Measurements from ENCODE around the gene COL6A5.

Gene COL6A5

GRCh38 chr3:130374033-130374432 is 28.6 kb downstream of the COL6A5 start:
- Mint-ChIP-seq H3K9me3 (no peaks in the 10 kb centered on the region), H3K4me3 (no peak overlapping the region), H3K4me1 (no peaks in the 10 kb centered on the region), H3K36me3 (no peaks in the 10 kb centered on the region), H3K27ac (no peak overlapping the region), H3K27me3 (peaks cover 5% of the 10 kb centered on the region)
- DNase-seq: no peak
- CTCF ChIA-PET: no interaction called here

- DNase-seq: no peak
- H3K4me3 Mint-ChIP-seq: no peak overlapping the region
These were observed 29.4 kb downstream of the COL6A5 start for GRCh38 chr3:130374908-130375307.

GRCh38 chr3:130377960-130378676 is 32.6 kb downstream of the COL6A5 start:
- Mint-ChIP-seq H3K27me3 (peaks cover 5% of the 10 kb centered on the region), H3K4me3 (no peak overlapping the region)

More at GRCh38 chr3:130374908-130375307, 29.4 kb downstream of the COL6A5 start:
- Mint-ChIP-seq H3K27ac (no peak overlapping the region), H3K9me3 (no peaks in the 10 kb centered on the region), H3K4me1 (no peaks in the 10 kb centered on the region), H3K36me3 (no peaks in the 10 kb centered on the region), H3K27me3 (peaks cover 5% of the 10 kb centered on the region)
- CTCF ChIA-PET: no interaction called here

GRCh38 chr3:130378677-130379191 is 33.3 kb downstream of the COL6A5 start:
- H3K9me3 Mint-ChIP-seq: no peaks in the 10 kb centered on the region
- DNase-seq: no peak
- H3K27ac Mint-ChIP-seq: no peak overlapping the region
- CTCF ChIA-PET: no interaction called here
- H3K36me3 Mint-ChIP-seq: no peaks in the 10 kb centered on the region
- H3K4me3 Mint-ChIP-seq: no peak overlapping the region
- H3K4me1 Mint-ChIP-seq: no peaks in the 10 kb centered on the region
- H3K27me3 Mint-ChIP-seq: peaks cover 5% of the 10 kb centered on the region

More at GRCh38 chr3:130377960-130378676, 32.6 kb downstream of the COL6A5 start:
- Mint-ChIP-seq H3K27ac (no peak overlapping the region), H3K4me1 (no peaks in the 10 kb centered on the region), H3K9me3 (no peaks in the 10 kb centered on the region), H3K36me3 (no peaks in the 10 kb centered on the region)
- CTCF ChIA-PET: no interaction called here
- DNase-seq: no peak

GRCh38 chr3:130379274-130379673 is 33.8 kb downstream of the COL6A5 start:
- no peak overlapping the region for H3K27ac Mint-ChIP-seq
- H3K4me1 Mint-ChIP-seq: no peaks in the 10 kb centered on the region
- peaks cover 5% of the 10 kb centered on the region for H3K27me3 Mint-ChIP-seq
- no peak for DNase-seq
- no peak overlapping the region for H3K4me3 Mint-ChIP-seq
- H3K9me3 Mint-ChIP-seq: no peaks in the 10 kb centered on the region
- CTCF ChIA-PET: no interaction called here
- H3K36me3 Mint-ChIP-seq: no peaks in the 10 kb centered on the region

GRCh38 chr3:130380398-130380797 is 34.9 kb downstream of the COL6A5 start:
- H3K27ac Mint-ChIP-seq: no peak overlapping the region
- DNase-seq: no peak
- no peaks in the 10 kb centered on the region for H3K9me3 Mint-ChIP-seq
- no peaks in the 10 kb centered on the region for H3K4me1 Mint-ChIP-seq
- H3K4me3 Mint-ChIP-seq: no peak overlapping the region
- H3K27me3 Mint-ChIP-seq: peaks cover 5% of the 10 kb centered on the region
- CTCF ChIA-PET: no interaction called here
- H3K36me3 Mint-ChIP-seq: no peaks in the 10 kb centered on the region

GRCh38 chr3:130383424-130383823 is 38.0 kb downstream of the COL6A5 start:
- no peaks in the 10 kb centered on the region for H3K36me3 Mint-ChIP-seq
- no peak overlapping the region for H3K4me3 Mint-ChIP-seq
- no peaks in the 10 kb centered on the region for H3K4me1 Mint-ChIP-seq
- CTCF ChIA-PET: no interaction called here
- peaks cover 5% of the 10 kb centered on the region for H3K27me3 Mint-ChIP-seq
- H3K27ac Mint-ChIP-seq: no peak overlapping the region
- no peak for DNase-seq
- no peaks in the 10 kb centered on the region for H3K9me3 Mint-ChIP-seq

- CTCF ChIA-PET: no interaction called here
- Mint-ChIP-seq H3K4me1 (no peaks in the 10 kb centered on the region), H3K36me3 (no peaks in the 10 kb centered on the region), H3K27ac (no peak overlapping the region), H3K27me3 (no peaks in the 10 kb centered on the region), H3K9me3 (no peaks in the 10 kb centered on the region), H3K4me3 (no peak overlapping the region)
- DNase-seq: no peak
These were observed 39.1 kb downstream of the COL6A5 start for GRCh38 chr3:130384476-130385025.

- H3K4me3 Mint-ChIP-seq: no peak overlapping the region
- DNase-seq: no peak
- no peaks in the 10 kb centered on the region for H3K36me3 Mint-ChIP-seq
- no peaks in the 10 kb centered on the region for H3K27me3 Mint-ChIP-seq
- no peaks in the 10 kb centered on the region for H3K4me1 Mint-ChIP-seq
- CTCF ChIA-PET: no interaction called here
- no peak overlapping the region for H3K27ac Mint-ChIP-seq
- H3K9me3 Mint-ChIP-seq: no peaks in the 10 kb centered on the region
These were observed 41.3 kb downstream of the COL6A5 start for GRCh38 chr3:130386604-130387263.

GRCh38 chr3:130389743-130390478 is 44.4 kb downstream of the COL6A5 start:
- H3K9me3 Mint-ChIP-seq: no peaks in the 10 kb centered on the region
- no peak overlapping the region for H3K4me3 Mint-ChIP-seq

GRCh38 chr3:130392266-130392665 is 46.8 kb downstream of the COL6A5 start:
- Mint-ChIP-seq H3K27ac (no peak overlapping the region), H3K4me1 (no peaks in the 10 kb centered on the region), H3K9me3 (no peaks in the 10 kb centered on the region), H3K36me3 (no peaks in the 10 kb centered on the region), H3K27me3 (no peaks in the 10 kb centered on the region), H3K4me3 (no peak overlapping the region)
- DNase-seq: no peak
- CTCF ChIA-PET: no interaction called here

More at GRCh38 chr3:130389743-130390478, 44.4 kb downstream of the COL6A5 start:
- no peak for DNase-seq
- Mint-ChIP-seq H3K27ac (no peak overlapping the region), H3K27me3 (no peaks in the 10 kb centered on the region), H3K36me3 (no peaks in the 10 kb centered on the region), H3K4me1 (no peaks in the 10 kb centered on the region)
- CTCF ChIA-PET: interaction anchor here (0.9 kb wide), 1 partner anchor 150 kb away, joined by 3 read pairs; no protein-coding TSS in a partner anchor

- Mint-ChIP-seq H3K9me3 (no peaks in the 10 kb centered on the region), H3K4me1 (no peaks in the 10 kb centered on the region), H3K36me3 (no peaks in the 10 kb centered on the region), H3K4me3 (no peak overlapping the region), H3K27ac (no peak overlapping the region), H3K27me3 (no peaks in the 10 kb centered on the region)
- no peak for DNase-seq
- CTCF ChIA-PET: no interaction called here
These were observed 48.1 kb downstream of the COL6A5 start for GRCh38 chr3:130393594-130393993.

GRCh38 chr3:130395331-130395730 is 49.9 kb downstream of the COL6A5 start:
- H3K4me1 Mint-ChIP-seq: no peaks in the 10 kb centered on the region
- no peak for DNase-seq
- H3K4me3 Mint-ChIP-seq: no peak overlapping the region
- CTCF ChIA-PET: no interaction called here
- no peaks in the 10 kb centered on the region for H3K36me3 Mint-ChIP-seq
- H3K27ac Mint-ChIP-seq: no peak overlapping the region
- H3K9me3 Mint-ChIP-seq: no peaks in the 10 kb centered on the region
- no peaks in the 10 kb centered on the region for H3K27me3 Mint-ChIP-seq

- no peaks in the 10 kb centered on the region for H3K36me3 Mint-ChIP-seq
- H3K4me3 Mint-ChIP-seq: no peak overlapping the region
- CTCF ChIA-PET: no interaction called here
- no peaks in the 10 kb centered on the region for H3K4me1 Mint-ChIP-seq
- DNase-seq: no peak
- no peak overlapping the region for H3K27ac Mint-ChIP-seq
- H3K27me3 Mint-ChIP-seq: no peaks in the 10 kb centered on the region
- no peaks in the 10 kb centered on the region for H3K9me3 Mint-ChIP-seq
These were observed 50.4 kb downstream of the COL6A5 start for GRCh38 chr3:130395916-130396315.
